PC-3 (cell line): ENCODE measurements around the gene SLK. TPM values are rescaled to one million over a fixed set of nuclear protein-coding genes. Genes with fewer than 3 reads are reported as not detected.

Source experiments
- ATAC-seq: fragments of 200-7000 bp; cut with Tn5 transposase; 2 replicates; pipeline ENCODE4 v1.9.1; 2020; ENCODE audit warnings: mild to moderate bottlenecking, moderate library complexity
- BruUV-seq: library from RNA; stranded (reverse); fragments of 400-500 nt; replicated peaks from 2 replicates; lab custom pipeline; 2021; lab: Mats Ljungman, UMichigan
- CTCF ChIA-PET: fragments of 300-600 bp; sonication (Branson Sonifier 250); formaldehyde crosslinking; loops from one replicate; lab custom pipeline; 2022; ENCODE audit warnings: antibody characterized with exemption; lab: Charles Lee
- POLR2A ChIA-PET: fragments of 300-600 bp; sonication (Branson Sonifier 250); formaldehyde crosslinking; loops from one replicate; lab custom pipeline; 2022; ENCODE audit warnings: antibody characterized with exemption; ENCODE audit not compliant: unreplicated experiment; lab: Charles Lee
- DNase-seq: peaks from one replicate; pipeline ENCODE4 v3.0.0-alpha.2; 2015
- H2AFZ ChIP-seq: fragments of 300-600 bp; sonication (generic); 2 replicates; pipeline ENCODE4 v1.6.0; 2016; ENCODE audit warnings: antibody characterized with exemption, low read length
- H3F3A ChIP-seq: fragments of 300-600 bp; sonication (generic); one replicate; pipeline ENCODE4 v1.6.0; 2017; ENCODE audit warnings: antibody characterized with exemption, low read length, control low read depth, mild to moderate bottlenecking; ENCODE audit not compliant: unreplicated experiment
- H3K27ac ChIP-seq: fragments of 300-600 bp; sonication (generic); 2 replicates; pipeline ENCODE4 v1.5.1; 2016; ENCODE audit warnings: mild to moderate bottlenecking, low read length
- H3K27me3 ChIP-seq: fragments of 300-600 bp; sonication (generic); 2 replicates; pipeline ENCODE4 v1.6.1; 2016; ENCODE audit warnings: low read length, mixed read lengths
- H3K36me3 ChIP-seq: fragments of 300-600 bp; sonication (generic); 2 replicates; pipeline ENCODE4 v1.6.1; 2016; ENCODE audit warnings: low read depth, mixed run types, low read length, mixed read lengths
- H3K4me1 ChIP-seq: fragments of 300-600 bp; sonication (generic); 2 replicates; pipeline ENCODE4 v1.5.1; 2016; ENCODE audit warnings: low read length; ENCODE audit not compliant: insufficient read depth
- H3K4me2 ChIP-seq: fragments of 300-600 bp; sonication (generic); 2 replicates; pipeline ENCODE4 v1.6.0; 2016; ENCODE audit warnings: low read length
- H3K4me3 ChIP-seq: fragments of 300-600 bp; sonication (generic); 2 replicates; pipeline ENCODE4 v1.5.1; 2016; ENCODE audit warnings: mild to moderate bottlenecking, low read length, mixed read lengths
- H3K79me2 ChIP-seq: fragments of 300-600 bp; sonication (generic); 2 replicates; pipeline ENCODE4 v1.6.1; 2017; ENCODE audit warnings: low read length, mixed read lengths
- H3K9ac ChIP-seq: fragments of 300-600 bp; sonication (generic); 2 replicates; pipeline ENCODE4 v1.6.0; 2016; ENCODE audit warnings: mild to moderate bottlenecking, low read length
- H3K9me2 ChIP-seq: fragments of 300-600 bp; sonication (generic); replicated peaks from 2 replicates; pipeline ENCODE4 v1.6.1; 2016; ENCODE audit warnings: mixed run types, low read length, mixed read lengths
- H3K9me3 ChIP-seq: fragments of 300-600 bp; sonication (generic); 2 replicates; pipeline ENCODE4 v1.6.1; 2016; ENCODE audit warnings: low read length, mixed read lengths
- H4K20me1 ChIP-seq: fragments of 300-600 bp; sonication (generic); 2 replicates; pipeline ENCODE4 v1.6.1; 2016; ENCODE audit warnings: low read length, mixed read lengths
- EZH2 ChIP-seq: fragments of 300-600 bp; sonication (generic); IDR thresholded peaks from one replicate; pipeline ENCODE4 v1.6.1; 2017; ENCODE audit warnings: antibody characterized with exemption, mild to moderate bottlenecking, low read length; ENCODE audit not compliant: unreplicated experiment
- EZH2phosphoT487 ChIP-seq: fragments of 300-600 bp; sonication (generic); IDR thresholded peaks from 2 replicates; pipeline ENCODE4 v1.6.1; 2018; ENCODE audit warnings: mild to moderate bottlenecking, antibody characterized with exemption, low read length, borderline replicate concordance
- intact Hi-C: fragments of 100-400 bp; cut with micrococcal nuclease; formaldehyde crosslinking; loops from 2 replicates; pipeline ENCODE4 v1.9.0; 2023
- total RNA-seq: library from RNA; depleted of rRNA; stranded (reverse); fragments of >200 nt; gene quantifications from 2 replicates; pipeline ENCODE4 v1.2.3, GENCODE V29; 2014
- TF ChIP-seq, protein P1 (sequence below): fragments of 300-600 bp; sonication (generic); conservative IDR thresholded peaks from 2 replicates; pipeline ENCODE4 v1.5.1; 2017; ENCODE audit warnings: antibody characterized with exemption, low read depth, mild to moderate bottlenecking, low read length

The SLK gene
- total RNA-seq, 1 experiment from 2014 or later: 20.2 TPM

DNA sequence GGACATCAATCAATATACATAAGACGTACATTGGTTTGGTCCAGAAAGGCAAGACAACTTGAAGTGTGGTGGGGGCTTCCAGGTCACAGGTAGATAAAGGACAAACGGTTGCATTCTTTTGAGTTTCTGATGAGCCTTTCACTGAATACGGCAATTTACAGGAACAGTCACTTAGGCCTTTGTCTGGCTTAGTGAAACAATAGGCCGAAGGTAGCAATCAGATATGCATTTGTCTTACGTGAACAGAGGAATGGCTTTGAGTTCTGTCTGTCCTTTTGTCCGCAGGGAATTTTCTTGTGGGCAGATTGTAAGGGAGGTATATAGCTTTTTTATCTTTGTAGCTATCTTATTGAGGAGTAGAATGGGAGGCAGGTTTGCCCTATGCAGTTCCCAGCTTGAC is 38.2 kb upstream of the SLK start:
- H4K20me1 ChIP-seq: no peaks in the 10 kb centered on the region
- H3K4me2 ChIP-seq: no peak overlapping the region
- H3K27ac ChIP-seq: no peak overlapping the region
- ChIA-PET CTCF (no interaction called here), POLR2A (no interaction called here)
- no peaks in the 10 kb centered on the region for H3K27me3 ChIP-seq
- no peak overlapping the region for H2AFZ ChIP-seq
- TF ChIP-seq, protein P1, sequence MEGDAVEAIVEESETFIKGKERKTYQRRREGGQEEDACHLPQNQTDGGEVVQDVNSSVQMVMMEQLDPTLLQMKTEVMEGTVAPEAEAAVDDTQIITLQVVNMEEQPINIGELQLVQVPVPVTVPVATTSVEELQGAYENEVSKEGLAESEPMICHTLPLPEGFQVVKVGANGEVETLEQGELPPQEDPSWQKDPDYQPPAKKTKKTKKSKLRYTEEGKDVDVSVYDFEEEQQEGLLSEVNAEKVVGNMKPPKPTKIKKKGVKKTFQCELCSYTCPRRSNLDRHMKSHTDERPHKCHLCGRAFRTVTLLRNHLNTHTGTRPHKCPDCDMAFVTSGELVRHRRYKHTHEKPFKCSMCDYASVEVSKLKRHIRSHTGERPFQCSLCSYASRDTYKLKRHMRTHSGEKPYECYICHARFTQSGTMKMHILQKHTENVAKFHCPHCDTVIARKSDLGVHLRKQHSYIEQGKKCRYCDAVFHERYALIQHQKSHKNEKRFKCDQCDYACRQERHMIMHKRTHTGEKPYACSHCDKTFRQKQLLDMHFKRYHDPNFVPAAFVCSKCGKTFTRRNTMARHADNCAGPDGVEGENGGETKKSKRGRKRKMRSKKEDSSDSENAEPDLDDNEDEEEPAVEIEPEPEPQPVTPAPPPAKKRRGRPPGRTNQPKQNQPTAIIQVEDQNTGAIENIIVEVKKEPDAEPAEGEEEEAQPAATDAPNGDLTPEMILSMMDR: no peak
- TF ChIP-seq EZH2 (no peak), EZH2phosphoT487 (no peak)
- no peak overlapping the region for H3K4me3 ChIP-seq
- DNase-seq: no peak
- ATAC-seq: no peak
- H3K9ac ChIP-seq: no peak overlapping the region
- no peaks in the 10 kb centered on the region for H3K36me3 ChIP-seq
- H3K79me2 ChIP-seq: no peaks in the 10 kb centered on the region
- intact Hi-C loops: no loop called here
- no peaks in the 10 kb centered on the region for H3K9me3 ChIP-seq
- BruUV-seq: no TSS peak
- H3K9me2 ChIP-seq: no peaks in the 10 kb centered on the region
- H3F3A ChIP-seq: no peaks in the 10 kb centered on the region
- H3K4me1 ChIP-seq: no peaks in the 10 kb centered on the region

DNA sequence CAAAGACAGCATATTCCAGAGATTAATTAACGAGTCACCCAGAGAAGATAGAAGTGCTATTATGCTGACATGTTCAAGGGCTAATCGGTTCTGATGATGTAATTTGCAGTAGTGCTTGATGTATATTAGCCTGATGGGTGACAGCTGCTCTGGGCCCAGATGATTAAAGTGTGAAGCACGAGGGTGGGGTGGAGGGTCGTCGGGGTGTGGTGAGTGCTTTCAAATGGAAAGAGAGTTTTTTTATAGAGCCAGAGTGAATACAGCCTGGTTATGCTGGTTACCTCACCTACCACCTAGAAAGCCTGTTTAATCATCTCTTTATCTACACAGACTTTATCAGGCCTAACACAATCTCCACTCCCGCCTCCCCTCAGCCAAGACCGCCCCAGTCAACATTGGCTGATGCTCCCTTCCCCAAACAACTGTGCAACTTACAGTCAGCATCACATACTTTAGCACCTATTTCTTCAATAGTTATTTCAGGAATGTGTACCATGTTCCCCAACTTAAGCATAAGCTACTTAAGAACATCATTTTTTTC is 37.5 kb upstream of the SLK start:
- H3K4me3 ChIP-seq: no peak overlapping the region
- POLR2A ChIA-PET: interaction anchor here (0.6 kb wide), 1 partner anchor 35 kb away, joined by 6 read pairs; no protein-coding TSS in a partner anchor
- DNase-seq (no peak), ATAC-seq (no peak)
- CTCF ChIA-PET: no interaction called here
- H3K9me3 ChIP-seq: no peaks in the 10 kb centered on the region
- H3K79me2 ChIP-seq: no peaks in the 10 kb centered on the region
- no peaks in the 10 kb centered on the region for H4K20me1 ChIP-seq
- intact Hi-C loops: no loop called here
- no peak overlapping the region for H3K4me2 ChIP-seq
- no peaks in the 10 kb centered on the region for H3K36me3 ChIP-seq
- no peaks in the 10 kb centered on the region for H3K4me1 ChIP-seq
- no peak overlapping the region for H3K9ac ChIP-seq
- BruUV-seq: no TSS peak
- TF ChIP-seq EZH2 (no peak), EZH2phosphoT487 (no peak)
- TF ChIP-seq, protein P1: no peak
- H3K27ac ChIP-seq: no peak overlapping the region
- no peaks in the 10 kb centered on the region for H3F3A ChIP-seq
- H3K27me3 ChIP-seq: no peaks in the 10 kb centered on the region
- H3K9me2 ChIP-seq: no peaks in the 10 kb centered on the region
- no peak overlapping the region for H2AFZ ChIP-seq

DNA sequence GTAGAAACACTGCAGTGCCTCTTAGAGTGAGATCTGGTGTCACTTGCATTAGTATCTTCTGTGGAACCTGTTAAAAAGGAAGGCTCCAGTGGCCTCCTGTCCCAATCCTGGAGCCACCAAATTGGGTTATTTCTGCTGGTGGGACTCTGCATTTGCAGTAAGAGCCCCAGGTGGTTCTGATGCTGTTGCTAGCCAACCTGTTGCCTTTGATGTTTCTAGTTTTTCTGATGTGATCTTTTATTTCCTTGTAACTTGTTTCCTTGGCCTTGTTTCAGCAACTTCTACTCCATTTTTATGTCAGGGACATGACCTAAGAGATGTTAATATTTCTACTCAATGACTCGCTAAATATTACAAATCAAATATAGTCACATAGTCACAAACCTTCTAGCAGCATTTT is 36.5 kb upstream of the SLK start:
- Histone ChIP-seq H4K20me1 (no peaks in the 10 kb centered on the region), H3K9ac (no peak overlapping the region), H3K79me2 (no peaks in the 10 kb centered on the region), H3K27ac (no peak overlapping the region), H3K9me2 (no peaks in the 10 kb centered on the region), H3K9me3 (no peaks in the 10 kb centered on the region), H3K4me3 (no peak overlapping the region), H3K27me3 (no peaks in the 10 kb centered on the region), H3K36me3 (no peaks in the 10 kb centered on the region), H3K4me2 (no peak overlapping the region), H3F3A (no peaks in the 10 kb centered on the region), H2AFZ (no peak overlapping the region), H3K4me1 (no peaks in the 10 kb centered on the region)
- ChIA-PET POLR2A (no interaction called here), CTCF (no interaction called here)
- TF ChIP-seq, protein P1: no peak
- TF ChIP-seq EZH2: no peak
- TF ChIP-seq EZH2phosphoT487: no peak
- intact Hi-C loops: no loop called here
- no TSS peak for BruUV-seq
- DNase-seq (no peak), ATAC-seq (no peak)
